HK-2 (cell line): ENCODE results near the gene CNOT6.
A peak's percentile ranks its signal among the peaks of the same experiment; 100 is the strongest.

Source experiments
- DNase-seq: peaks from one replicate; pipeline ENCODE4 v3.0.0-alpha.2; 2018; ENCODE audit not compliant: unreplicated experiment

CNOT6 gene

DNA sequence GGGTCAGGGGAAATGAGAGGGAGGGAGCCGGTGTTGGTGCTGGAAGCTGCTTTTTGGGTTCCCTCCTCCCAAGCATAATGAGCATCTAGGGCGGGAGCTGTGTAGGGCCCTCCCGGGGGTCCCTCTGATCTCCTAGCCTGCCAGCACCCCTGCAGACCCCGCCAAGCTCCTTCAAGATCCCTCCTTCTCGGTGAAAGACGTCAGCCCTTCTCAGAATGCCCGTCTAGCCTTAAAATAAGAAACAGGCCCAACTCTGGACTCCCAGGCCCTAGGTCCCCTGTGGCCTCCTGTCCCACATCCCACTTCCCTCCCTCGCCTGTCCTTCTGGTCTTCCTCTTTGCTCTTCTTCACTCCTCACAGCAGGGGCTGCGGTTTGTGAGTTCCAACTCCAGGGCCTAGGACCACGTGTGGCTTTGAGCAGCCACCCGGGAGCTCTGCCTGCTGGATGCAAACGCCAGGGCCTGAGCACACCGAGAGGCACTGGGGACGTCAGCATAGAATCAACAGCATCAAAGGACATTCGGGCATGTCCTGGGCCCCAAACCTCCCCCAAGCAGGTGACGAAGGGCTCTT lies 105.9 kb downstream of the CNOT6 start:
- DNase-seq: no peak

DNA sequence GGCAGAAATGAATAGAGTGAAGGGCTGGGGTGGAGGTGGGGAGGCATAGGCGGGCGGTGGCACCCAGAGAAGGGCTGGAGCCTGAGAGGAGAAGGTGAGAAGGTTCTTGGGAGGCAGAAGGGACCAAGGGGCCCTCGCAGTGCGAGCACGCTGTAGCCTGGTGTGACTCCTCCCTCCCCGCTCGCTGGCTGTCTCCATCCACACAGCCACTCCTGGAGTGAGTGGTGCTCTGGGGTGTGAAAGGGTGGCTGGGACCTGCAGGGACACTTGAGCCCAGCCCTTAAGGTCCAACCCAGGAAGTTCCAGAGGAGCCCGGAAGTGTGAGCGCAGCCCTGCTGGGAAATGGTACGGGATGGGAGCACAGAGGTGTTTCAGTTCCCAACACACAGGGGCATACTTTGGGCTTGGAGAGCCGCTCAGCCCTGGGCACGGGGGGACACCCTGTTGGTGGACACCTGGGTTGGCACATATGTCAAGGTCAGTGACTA lies 106.4 kb downstream of the CNOT6 start:
- DNase-seq: no peak

DNA sequence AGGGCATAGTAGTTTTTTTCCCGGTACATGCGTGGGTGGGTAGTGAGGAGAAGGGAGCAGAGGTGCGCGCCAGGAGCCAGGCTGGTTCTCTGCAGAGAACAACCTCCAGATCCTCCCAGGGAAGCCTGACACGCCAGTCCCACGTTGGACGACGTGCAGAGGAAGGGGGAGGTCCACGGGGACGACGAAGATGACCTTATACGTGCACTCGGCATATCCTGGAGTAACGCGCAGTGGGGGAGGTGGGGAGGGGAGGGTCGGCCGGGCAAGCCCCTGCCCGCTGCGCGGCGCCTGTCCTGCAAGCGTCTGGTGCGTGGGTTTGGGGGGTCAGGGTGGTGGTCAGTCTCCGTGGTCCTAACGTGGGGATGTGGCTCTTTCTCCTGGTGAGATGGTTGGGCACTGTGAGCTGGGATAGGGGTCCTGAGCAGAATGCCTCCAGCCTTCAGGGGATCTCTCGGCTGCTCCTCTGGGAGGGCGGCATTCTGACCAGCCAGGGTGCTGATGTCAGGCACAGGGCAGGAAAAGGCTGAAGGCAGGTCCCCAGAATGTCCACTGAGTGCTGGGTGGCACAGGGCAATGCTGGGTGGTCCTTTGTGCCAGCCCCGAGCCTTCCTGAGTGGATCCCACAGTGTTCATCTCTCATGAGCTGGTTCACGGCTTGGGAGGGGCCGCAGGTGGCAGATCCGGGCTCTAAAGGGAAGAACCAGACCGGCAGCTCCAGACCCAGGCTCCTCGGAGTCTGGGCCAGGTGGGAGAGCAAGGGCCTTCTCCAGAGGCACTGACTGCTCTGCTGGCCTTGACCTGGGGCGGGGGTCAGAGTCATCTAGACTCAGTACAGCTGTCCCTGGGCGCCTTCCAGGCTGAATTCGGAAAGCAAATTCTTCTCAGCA lies 107.7 kb downstream of the CNOT6 start:
- no peak for DNase-seq

DNA sequence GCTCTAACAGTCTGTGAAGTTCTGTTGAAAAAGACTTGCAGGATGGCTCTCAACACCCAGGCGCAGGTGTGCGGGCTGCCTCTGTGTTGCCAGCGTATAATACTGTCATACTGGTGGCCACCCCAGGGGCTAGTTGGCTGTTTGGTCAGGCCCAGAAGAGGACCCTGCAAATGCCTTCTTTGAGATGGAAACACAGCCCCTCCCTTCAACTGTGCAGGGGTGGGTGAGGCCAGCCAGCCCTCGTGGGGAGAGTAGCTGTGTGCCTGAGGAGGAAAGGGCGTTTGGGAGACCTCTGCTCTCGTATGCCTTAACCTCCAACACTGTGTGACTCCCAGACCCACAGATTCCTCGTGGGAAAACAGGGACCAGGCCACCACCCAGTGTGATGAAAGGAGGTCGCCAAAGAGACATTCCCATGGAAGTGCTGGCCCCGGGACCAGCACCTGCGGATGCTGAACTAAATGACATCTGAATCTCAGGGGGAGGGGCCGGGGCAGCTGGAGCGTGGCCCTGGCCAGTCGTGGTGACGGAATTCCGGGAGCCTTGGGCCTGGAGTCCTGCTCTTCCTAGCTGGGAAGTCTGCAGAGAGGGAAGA lies 108.4 kb downstream of the CNOT6 start:
- no peak for DNase-seq

DNA sequence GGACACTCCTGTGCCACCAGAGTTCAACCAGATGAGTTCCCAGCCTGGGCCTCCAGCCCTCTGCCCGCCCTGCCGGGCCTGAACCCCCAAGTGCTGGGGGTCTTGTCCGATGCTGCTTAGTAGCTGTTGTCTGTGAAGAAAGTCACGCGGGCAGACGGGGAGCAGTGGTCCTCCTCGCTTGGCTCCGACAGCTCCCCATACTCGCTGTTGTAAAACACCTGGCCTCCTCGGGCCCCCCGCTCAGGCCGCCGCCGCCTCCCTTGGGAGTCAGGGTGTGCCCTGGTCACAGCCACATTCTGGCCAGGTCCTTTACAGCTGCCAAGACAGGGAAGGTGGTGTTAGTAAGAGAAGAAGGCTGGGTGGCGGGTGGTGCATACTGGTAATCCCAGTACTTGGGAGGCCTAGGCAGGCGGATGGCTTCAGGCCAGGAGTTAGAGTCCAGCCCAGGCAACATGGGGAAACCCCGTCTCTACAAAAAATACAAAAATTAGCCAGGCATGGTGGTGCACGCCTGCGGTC lies 109.0 kb downstream of the CNOT6 start:
- no peak for DNase-seq

DNA sequence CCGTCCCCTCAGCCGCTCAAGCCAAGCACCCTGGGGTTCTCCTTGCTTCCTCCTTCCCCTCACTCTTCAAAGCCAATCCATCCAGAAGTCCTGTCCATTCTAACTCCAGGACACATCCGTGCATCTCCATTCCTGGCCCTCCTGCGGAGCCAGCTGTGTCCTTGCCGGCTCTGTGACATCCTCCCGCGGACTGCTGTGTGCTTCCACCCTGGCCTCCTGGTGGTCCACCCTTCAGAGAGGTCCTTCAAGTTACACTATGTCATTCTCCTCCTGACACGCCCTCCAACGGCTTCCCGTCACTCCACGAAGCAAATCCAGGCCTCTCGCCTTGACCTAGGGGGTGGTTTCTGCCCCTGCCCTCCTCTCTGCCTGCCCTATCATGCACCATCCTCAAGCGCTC lies 110.1 kb downstream of the CNOT6 start:
- no peak for DNase-seq

DNA sequence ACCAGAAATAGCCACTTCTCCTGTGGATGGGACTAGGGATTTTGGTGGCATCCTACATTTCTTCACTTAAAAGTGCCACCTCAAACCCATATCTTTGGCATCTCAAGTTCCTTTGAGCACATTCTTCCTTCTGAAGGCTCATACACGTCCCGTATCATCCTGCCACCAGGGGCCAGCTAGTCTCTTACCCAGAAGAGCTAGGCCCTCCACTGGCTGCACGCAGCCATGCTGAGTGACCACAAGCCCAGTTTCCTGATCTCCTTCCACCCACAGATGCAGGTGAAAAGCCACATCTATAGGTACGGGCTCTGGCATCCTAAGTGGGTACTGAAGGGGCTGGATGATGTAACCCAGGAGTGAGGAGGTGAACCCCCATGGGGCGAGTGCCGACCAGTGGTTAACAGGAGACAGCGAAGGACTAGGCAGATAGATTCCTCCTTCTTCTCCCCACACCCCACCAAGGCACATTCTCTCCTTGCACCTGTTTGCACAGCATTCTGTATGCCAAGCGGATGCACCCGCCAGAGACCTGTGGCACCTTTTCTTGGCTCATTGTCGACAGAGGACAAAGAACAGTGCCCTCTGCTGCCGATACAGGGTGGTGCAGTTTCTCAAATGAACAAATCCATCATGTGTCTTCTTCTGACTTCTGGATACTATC lies 111.5 kb downstream of the CNOT6 start:
- peak; percentile 33 for DNase-seq

DNA sequence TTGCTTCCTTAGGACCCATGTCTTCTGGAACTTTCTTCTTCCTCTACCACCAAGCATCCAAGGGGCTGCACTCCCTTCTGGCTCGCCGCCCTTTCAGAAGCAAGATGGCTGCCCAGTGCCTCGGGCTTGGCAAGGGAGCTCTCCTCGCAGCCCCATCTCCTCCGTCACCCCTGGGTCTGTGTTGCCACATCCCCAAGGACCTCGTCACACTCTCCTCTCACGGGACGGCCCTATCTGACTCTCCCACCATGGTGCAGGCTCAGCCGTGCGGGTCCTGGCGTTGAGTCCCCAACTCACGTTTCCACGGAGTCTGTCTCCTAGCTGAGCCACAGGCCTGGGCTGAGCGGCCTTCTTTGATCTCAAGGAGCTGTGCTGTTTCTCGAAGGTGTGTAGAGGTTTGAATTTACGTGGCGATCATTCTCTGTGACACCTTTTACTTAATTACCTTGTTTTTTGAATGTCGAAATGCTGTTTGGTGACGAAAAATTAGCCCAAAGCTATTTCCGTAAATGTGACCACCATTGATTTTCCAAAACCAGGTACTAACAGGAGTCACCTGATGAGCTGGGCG lies 112.1 kb downstream of the CNOT6 start:
- DNase-seq: no peak

DNA sequence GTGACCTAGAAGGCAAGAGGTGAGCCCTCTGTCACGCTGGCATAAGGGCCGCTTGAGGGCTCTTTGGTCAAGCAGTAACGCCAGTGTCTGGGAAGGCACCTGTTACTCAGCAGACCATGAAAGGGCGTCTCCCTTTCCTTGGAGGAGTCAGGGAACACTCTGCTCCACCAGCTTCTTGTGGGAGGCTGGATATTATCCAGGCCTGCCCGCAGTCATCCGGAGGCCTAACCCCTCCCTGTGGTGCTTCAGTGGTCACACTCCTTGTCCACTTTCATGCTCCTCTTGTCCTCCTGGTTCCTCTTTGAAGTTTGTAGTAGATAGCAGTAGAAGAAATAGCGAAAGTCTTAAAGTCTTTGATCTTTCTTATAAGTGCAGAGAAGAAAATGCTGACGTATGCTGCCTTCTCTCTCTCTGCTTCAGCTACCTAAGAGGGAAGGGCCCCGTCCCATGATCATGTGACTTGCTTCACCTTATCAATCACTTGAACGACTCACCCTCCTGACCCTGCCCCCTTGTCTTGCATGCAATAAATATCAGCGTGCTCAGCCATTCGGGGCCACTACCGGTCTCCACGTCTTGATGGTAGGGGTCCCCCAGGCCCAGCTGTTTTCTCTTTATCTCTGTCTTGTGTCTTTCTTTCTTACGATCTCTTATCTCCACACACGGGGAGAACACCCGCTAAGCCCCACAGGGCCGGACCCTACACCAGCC lies 113.8 kb downstream of the CNOT6 start:
- DNase-seq: no peak

DNA sequence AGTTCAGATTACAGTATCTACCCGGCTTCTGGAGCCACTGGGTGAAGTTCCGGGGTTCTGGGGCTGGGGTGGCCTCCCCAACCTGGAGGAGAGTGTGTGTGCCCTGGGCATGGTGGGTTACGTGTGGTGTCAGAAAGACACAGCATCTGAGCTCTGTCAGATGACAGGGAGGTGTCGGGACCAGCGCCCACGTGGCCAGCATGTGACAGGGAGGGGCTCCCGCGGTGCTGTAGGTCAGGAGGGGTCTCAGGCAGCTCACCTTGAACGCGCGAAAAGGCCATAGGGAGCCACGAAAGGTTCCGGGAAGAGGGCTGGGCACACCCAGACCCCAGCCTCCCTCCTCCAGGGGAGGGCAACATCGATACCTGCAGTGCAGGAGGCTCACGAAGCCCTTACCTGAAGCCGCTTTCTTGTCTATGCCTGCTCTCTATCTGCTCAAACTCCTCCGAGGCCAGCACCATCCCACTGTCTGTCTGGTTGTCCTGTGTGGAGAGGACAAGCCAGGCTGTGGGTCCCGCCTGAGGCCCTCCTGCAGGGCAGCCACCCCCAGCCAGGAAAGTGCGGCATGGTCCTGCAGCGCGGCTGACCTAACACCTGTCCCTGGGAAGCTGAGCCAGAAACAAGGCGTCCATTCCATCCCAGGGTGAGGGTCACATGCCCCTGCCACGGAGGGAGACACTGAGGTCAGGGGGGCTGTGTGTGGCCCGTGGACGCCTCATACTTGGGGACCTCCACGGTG lies 114.6 kb downstream of the CNOT6 start:
- no peak for DNase-seq

DNA sequence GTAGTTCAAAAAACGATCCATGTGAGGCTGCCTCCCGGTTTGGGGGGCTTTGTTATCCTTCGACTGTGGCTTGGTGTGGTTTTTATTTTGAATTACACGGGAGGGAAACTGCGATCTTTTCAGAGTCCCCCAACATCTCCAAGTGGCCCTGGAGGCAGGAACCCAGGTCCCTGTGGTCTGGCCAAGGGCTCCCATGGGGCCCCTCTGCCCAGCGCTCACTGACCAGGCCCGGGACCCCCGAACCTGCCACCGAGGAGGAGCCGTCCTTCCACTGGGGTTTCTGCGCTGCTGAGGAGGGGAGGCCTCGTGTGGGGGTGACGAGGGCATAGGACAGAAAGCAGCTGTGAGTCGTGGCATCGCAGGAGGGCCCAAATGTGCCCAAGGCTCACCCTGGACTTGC lies 115.2 kb downstream of the CNOT6 start:
- DNase-seq: no peak

DNA sequence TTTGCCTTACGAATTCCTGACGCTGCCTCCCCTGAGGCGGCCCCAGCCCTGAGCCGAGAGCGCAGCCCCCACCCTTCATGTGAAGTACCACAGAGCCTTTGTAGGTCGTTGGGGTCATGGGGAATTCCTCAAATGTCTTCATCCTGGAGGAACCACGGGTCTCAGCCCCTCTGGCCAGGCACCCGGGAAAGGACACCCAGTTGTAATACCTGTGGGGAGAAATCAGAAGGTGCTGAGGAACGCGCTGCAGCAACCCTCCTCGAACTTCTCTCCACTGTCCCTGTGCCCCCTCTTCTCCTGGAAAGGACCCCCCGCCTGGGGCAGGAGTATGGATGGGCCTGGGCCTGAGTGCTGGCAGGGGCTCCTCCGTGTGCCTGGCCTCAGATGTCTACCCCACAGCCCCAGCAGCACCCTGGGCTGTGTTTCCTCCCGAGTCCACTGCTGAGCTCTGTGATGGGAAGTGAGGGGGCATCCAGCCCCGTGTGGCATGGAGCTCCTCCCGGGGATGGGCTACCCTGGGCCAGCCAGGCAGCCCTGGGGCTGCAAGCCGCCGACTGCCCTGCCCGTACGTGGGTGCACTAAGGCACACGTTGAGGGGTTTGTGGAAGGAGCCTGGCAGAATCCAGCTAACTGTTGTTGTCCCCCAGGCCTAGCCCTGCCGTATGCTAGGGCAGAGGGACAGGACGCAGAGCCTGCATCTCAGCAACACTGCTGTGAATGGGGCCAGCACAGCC lies 115.8 kb downstream of the CNOT6 start:
- no peak for DNase-seq

DNA sequence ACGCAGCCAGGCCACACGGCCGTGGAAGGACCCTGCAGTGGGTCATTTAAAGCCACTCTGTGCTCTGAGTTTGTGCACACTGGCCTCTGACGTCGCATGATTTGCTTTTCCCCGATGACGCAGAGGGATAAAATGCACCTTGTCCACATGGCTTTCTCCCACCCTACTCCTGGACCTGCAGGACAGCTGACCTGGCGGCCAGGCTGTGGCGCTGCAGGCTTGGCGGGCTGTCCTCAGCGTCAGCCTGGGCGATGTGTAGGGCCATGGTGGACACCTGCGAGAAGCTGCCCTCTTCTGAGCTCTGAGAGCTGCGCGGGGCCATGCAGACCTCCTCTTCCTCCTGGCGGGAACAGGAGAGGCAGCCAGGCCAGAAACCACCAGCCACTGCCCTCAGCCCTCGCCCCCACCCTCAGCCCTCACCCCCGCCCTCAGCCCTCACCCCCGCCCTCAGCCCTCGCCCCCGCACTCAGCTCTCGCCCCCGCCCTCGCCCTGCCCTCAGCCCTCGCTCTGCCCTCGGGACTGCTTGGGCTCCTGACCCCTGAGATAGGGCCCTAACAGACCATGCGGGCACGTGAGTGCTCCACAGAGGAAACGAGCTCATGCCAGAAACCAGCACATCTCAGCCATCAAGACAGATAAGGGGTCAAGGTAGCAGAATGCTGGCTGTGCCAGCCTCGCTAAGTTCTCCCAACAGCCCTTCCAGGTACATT lies 117.1 kb downstream of the CNOT6 start:
- no peak for DNase-seq

DNA sequence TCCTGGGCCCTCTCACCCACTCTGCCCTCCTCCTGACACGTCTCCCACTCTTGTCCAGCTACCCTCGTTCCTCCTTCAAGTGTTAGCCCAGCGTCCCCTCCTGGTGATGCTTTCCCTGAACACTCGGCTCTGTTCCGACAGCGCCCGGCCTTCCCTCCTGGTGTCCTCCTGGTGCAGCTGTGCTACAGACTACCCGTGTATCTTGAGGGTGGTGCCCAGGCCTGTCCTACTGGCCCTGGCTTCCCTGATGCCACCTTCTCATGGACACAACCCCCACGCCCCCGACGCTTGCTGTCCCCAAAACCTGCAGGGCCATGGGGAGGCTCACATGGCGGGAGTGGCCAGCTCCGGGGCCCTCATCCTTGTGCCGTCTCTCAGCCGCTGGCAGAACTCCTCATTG lies 118.5 kb downstream of the CNOT6 start:
- DNase-seq: no peak

DNA sequence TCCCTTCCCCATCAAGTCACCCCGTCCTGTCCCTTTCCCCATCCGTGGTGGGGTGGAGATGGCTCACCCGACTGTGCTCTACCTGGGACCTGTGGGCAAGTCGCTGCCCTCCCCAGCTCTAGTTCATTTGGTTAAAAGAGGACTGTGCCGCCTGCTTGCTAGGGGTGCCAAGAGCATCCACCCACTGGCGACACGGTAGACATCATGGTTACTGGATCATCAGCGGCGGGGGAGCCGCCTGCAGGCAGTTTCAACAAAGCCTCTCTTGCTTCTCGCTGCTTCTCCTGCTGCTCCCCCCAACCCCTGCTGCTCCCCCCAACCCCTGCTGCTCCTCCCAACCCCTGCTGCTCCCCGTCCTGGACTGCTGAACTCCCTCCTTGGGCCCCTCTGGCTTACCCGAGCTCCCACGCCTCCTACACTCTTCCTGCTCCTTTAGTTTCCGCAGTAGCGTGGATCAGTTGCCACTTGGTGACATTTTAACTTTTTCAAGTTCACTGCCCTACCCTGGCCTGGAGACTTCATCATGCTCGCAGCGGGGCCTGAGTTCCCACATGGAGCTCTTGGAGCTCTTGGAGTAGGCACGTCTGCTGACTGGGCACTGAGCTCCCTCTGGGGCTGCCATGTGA lies 119.1 kb downstream of the CNOT6 start:
- DNase-seq: no peak

DNA sequence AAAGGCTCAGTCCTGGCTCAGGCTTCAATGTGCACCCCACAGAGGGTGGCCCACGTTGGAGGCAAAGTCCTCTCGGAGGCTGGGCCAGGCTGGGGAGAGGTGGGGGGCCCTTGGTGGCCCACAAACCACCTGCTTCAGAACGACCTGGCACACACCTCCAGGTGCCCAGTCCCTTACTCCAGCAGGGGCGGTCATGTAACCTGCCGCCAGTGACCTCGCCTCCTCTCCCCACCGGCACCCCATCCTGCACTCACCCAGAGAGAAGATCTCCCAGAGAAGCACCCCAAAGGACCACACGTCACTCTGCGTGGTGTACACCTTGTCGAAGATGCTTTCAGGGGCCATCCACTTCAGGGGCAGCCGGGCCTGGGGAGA lies 119.6 kb downstream of the CNOT6 start:
- DNase-seq: no peak

DNA sequence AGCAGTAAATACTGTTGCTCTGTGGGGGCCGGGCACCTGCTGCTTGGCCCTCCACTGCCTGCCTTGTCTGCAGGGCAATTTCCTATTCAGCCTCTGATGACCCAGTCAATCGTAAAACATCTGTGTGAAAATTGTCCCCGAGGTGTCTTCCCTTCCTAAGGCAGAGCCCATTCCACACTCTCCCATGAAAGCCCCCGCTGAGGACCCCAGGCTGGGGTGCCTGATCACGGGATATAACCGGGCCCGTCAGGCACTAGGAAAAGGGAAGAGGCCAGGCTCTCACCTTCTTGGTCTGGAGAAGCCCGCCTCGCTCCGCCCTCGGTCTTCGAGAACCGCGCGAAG lies 124.3 kb downstream of the CNOT6 start:
- peak; percentile 16 for DNase-seq

DNA sequence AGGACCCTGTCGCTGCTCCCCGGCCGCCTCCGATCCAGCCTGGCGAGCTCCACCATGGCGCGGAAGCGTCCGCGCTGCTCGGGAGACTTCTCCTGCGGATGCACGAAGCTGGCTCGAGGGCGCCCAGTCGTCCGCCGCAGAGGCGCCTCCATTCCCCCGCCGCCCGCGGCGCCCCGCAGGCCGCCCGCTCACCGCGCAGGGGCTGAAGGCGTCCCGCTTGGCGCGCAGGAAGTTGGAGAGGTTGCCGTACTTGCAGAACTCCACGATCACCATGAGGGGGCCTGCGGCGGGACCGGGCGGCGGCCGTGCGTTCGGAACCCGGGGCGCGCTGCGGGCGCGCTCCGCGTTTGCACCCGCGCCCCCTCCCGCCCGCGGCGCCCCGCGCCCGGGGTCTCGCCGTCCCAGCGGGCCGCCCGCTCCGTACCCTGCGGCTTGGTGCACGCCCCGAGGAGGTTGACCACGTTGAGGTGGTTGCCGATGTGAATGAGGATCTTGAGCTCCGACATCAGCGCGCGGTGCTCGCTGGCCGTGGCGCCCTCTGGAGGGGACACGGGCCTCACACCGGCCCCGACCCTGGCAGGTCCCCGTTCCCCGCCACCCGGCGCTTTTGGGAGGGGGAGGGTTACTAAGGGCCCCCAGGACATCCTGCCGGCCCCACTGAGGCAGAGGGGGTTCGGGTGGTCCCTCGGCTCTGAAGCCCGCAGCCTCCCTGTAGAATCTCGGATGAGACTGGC lies 124.8 kb downstream of the CNOT6 start:
- peak; percentile 70 for DNase-seq
